Esophagus muscularis mucosa (tissue), 3 donors: ENCODE measurements around the gene RAD9A.

Experiments used
- CTCF ChIP-seq, 3 experiments: fragments of 200-600 bp in 2 of 3; fragments of 450-650 bp in 1 of 3; sonication (generic) in 2 of 3; IDR thresholded peaks; one replicate each; pipeline ENCODE4 v1.5.1; 2017 to 2019; ENCODE audit warnings: antibody characterized with exemption in 3 of 3, mild to moderate bottlenecking in 2 of 3, moderate library complexity in 1 of 3
- POLR2A ChIP-seq: fragments of 450-650 bp; IDR thresholded peaks from one replicate; pipeline ENCODE4 v1.6.1; 2017; ENCODE audit warnings: antibody characterized with exemption, moderate library complexity, mild to moderate bottlenecking, low read depth

DNA sequence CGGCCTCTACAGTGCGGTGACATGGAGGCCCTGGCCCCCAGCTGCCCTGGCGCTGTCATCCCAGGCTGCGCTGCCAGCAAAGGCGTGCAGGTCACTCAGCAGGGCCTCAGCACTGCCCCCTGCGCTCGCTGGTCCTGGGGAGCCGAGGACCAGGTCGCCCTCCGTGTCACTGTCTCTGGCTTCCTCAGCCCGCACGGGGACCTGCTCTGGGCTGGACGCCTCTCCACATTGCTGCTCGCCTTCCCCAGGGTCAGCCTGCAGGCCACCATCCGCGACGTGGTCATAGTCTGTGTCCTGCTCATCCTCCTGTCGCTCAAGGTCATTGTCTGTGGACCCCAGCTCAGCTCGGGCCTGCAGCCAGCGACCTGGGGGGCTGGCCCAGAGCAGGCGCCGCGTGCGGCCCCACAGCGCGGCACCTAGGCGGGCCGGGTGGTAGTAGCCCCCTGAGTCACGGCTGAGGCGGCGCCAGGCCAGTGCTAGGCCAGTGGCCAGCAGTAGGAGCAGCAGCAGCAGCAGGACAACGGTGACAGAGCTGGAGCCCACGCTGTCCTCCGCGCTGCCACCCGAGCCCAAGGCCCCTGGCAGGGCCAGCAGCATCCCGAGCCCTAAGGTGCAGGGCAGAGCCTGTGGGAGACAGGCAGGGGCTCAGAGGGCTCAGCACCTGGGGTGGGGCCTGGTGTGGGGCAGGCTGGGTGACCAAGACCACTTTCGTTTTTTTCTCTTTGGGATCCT lies 44.1 kb downstream of the RAD9A start:
- no peak for TF ChIP-seq CTCF (IDR thresholded peaks at IDR 0.05)
- no peak for TF ChIP-seq POLR2A
